ENCODE results near the gene NR2F2.

GRCh38 chr15:96285729-96286254, 44.7 kb upstream of the NR2F2 start:
- TF ChIP-seq CHD2 (IDR thresholded peaks at IDR 0.05; ENCODE audit: low read length, partially characterized antibody) (no peak), YY1 (IDR thresholded peaks at IDR 0.05; ENCODE audit: low read depth) (no peak), MXI1 (IDR thresholded peaks at IDR 0.05; ENCODE audit: low read depth, low read length) (no peak), REST (IDR thresholded peaks at IDR 0.05; ENCODE audit: low read depth, low read length) (no peak), JUND (IDR thresholded peaks at IDR 0.05) (no peak), CTCF (IDR thresholded peaks at IDR 0.05) (no peak), NFIC (IDR thresholded peaks at IDR 0.05; ENCODE audit: borderline replicate concordance) (no peak)
